GM23338 (cell line): ENCODE data around the gene CYTL1.

Source experiments
- CREB1 ChIP-seq: fragments of 250-450 bp; sonication (Bioruptor Pico); IDR thresholded peaks from 2 replicates; pipeline ENCODE4 v1.5.0; 2020; ENCODE audit warnings: low read depth, mild to moderate bottlenecking, moderate library complexity
- CTCF ChIP-seq, 2 experiments: fragments of 200-600 bp in 1 of 2; sonication (generic) in 1 of 2; conservative IDR thresholded peaks; 2 replicates each; pipeline versions ENCODE4 v1.5.1 to v1.6.1; 2016 to 2017; ENCODE audit warnings: antibody characterized with exemption in 2 of 2, low read depth in 2 of 2, mild to moderate bottlenecking in 2 of 2, moderate library complexity in 1 of 2
- EZH2 ChIP-seq: fragments of 200-600 bp; sonication (generic); IDR thresholded peaks from one replicate; pipeline ENCODE4 v1.8.0; 2017; ENCODE audit warnings: antibody characterized with exemption, mild to moderate bottlenecking, low read depth; ENCODE audit not compliant: unreplicated experiment
- REST ChIP-seq: IDR thresholded peaks from one replicate; pipeline ENCODE4 v1.6.1; 2018; ENCODE audit warnings: antibody characterized with exemption; ENCODE audit not compliant: unreplicated experiment
- ZNF462 ChIP-seq: fragments of 250-450 bp; sonication (Bioruptor Pico); IDR thresholded peaks from 2 replicates; pipeline ENCODE4 v1.5.0; 2020; ENCODE audit warnings: mild to moderate bottlenecking, moderate library complexity

- TF ChIP-seq CTCF (conservative IDR thresholded peaks at IDR 0.05; ENCODE audit: low read depth in 2 of 2) (no peak), CREB1 (no peak), EZH2 (no peak), ZNF462 (CRISPR knock-in tag) (no peak), REST (no peak)
These were observed 31.6 kb downstream of the CYTL1 start for GRCh38 chr4:4987656-4988055.
